ENCODE data around the gene TEX44. TPM values are rescaled to one million over a fixed set of nuclear protein-coding genes. Genes with fewer than 3 reads are reported as not detected.

Gene TEX44
- polyA plus RNA-seq, 10 donors, result not detected

DNA sequence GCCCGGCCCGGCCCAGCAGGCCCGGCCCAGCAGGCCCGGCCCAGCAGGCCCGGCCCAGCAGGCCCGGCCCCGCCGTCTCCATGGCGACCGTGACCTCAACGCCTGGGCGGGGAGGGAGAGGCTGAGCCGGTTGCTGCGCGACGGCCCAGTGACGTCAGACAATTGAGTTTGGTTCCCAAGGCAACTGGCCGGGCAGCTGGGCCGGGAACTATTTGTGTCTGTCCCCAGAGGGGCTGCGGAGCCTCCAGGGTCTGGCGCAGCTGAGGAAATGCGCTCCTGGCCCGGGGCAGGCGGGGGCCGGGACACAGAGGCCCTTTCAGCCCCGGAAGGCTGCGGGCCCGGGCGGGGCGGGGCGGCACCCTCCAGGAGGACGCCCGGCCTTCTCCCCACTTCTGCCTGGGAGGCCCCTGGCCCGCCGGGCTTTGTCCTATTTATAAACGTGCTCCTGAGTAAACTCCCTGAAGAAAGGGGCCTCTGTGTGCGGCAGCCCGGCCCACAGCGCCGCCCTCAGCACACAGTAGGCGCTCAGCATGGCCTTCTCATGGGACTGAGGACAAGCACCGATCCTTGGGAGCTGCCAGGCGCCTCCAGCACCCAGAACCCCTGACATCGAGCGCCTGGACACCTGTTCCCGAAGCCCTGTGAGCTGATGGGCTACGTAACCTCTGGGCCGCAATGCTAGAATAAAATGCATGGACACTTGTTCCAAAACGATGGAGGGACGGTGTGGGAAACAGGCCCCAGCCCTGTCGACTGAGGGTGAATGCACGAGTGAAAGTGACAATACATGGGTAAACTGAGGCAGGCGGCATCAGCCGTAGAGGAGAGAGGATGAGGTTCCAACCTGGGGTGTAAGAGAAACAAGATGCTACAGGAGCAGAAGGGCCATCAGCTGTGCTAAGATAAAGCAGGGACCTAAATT, 12.3 kb downstream of the TEX44 start:
- peak; percentile 98 to 100 (median 99) for DNase-seq

DNA sequence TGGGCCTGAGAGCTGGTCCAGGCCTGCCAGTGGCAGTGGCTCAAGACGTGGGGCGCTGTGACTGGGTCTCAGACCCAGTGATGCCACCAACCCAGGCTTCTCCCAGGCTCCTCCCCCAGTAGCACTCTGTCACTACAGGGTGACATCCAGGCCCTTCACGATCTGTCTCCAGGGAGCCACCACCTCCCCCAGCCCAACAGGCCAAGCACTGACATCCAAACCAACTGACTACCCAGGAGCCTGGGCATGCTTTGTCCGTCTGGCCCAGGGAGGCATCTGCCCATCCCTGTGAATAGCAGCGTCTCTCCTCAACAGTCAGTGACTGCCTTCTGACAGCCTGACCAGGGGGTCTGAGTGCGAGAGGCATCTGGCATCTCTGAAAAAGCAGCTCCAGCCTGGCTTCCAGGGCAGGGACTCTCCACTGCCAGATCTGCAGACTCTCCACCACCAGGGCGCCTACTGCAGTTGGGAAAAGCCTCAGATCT, 13.0 kb downstream of the TEX44 start:
- DNase-seq, result peak in 1 of 3 donors; percentile 59

DNA sequence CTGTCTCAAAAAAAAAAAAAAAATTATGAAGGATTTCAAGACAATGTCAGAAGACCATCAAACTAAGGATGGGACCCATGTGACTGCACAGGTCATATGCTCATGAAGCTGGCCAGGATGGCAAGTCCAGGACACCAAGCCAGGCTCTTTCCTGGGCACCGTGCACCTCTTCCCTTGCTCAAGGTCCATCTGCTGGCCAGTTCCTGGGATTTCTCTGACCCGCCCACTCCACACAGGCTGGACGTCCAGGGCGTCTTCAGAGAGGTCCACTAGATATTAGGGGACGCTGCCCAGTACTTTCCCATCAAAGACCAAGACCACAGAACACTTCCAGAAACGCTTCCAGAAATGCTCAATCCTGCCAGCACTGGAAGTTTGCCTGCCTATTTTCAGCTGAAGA, 14.3 kb downstream of the TEX44 start:
- DNase-seq, result peak in 1 of 3 donors; percentile 15

DNA sequence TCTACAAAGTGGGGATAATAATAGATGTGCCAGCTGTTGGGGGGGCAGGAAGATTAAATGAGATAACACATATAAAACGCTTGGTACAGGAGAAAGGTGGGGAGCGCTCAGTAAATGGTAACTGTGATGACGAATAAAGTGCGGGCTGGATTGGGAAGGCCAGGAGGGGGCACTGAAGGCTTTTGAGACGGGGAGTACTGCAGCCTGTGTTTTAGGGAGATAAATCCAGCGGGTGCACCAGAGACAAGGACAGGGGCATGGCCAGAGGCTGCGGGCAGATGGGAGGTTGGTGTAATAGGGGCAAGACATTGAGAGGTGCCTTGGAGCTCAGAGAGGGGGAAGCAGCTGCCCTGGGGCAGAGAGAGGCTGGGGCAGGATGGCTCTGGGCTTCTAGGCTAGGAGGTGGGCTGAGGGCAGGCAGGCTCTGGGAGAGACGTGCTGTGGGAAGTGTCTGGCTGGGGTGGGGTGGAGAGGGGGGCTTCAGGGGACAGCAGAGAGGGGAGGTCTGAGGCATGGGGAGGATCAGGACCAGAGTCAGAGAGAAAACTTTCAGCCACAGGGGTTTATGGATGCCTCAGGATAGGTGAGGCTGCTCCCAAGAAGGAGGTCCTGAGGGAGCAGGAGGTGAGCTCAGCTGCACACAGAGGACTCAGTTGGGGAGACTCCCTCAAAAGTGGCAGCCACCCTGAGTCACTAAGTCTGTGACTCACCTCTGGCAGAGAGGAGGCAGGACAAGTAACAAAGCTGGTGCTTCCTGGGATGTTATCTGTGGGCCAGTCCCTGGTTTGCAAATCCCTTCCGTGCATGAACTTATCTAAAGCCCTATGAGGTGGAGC, 18.8 kb downstream of the TEX44 start:
- DNase-seq, result peak in 1 of 3 donors; percentile 64

DNA sequence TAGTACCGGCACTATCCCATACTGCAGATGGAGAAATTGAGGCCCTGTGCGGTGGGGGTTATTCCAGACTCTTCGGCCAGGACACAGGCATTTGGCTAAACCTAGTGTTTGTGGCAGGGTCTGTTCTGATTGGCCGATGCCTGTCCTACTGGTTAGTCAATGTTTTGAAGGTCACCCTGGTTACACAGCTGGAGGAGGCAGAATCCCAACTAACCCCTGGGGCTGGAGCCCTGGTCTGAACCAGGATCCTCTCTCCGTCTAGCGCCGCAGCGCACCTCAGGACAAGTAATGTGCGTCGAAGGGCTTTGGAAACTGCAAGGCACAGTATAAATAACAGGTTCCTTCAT, 19.4 kb downstream of the TEX44 start:
- peak in 1 of 3 donors; percentile 72 for DNase-seq

DNA sequence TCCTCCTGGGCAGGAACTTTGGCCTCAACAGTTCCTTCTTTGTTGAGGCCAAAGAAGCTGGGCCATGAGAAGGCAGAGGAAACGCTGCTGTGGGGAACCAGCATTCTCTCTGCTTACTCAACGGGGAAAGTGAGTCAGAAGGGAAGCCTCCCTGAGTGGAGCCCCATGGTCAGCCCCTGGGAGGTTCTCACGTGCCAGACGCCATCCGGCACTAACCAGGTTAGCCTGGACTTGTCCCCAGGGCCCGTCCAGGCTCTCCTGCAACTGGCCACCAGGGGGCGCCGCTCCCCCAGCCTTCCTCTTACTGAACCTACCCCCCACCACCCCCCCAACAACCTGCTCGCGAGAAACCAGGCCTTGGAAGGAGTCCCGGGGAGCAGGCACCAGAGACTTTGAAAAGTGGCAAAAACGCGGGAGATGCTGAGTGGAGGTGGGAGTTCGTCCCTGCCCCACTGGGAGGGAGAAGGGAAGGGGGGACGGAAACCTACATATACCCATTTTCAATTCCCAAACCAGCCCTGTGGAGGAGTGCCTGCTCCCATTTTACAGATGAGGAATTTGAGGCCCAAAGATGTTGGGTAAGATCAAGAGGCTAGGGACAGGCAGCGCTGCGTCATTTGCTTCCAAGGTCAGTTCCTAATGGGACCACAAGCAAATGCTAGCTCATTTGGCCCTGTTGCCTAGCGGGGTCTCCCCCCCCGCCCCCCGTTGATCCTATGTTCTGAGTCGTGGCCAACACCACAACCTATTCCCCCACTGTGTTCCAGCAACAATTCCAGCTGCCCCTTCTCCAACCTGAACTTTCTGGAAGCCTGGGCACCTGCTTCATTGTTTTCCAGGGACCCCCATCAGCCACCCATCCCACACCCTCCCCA, 20.0 kb downstream of the TEX44 start:
- peak; percentile 87 to 95 (median 91) for DNase-seq

DNA sequence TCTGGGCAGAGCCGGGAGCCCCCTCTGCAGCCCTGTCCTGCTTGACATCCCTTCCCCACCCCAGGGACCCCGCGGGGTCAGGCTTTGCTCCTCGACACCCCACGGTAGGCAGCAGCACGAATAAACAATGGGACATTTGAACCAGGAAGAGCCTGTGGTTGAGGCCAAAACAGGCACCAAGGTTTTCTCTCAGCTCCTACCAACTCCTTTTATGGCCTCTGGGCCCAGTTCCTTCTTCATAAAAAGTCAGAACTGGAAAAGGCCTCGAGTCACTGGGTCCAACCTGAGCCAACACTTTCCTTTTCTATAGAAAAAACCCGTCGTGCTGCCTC, 20.6 kb downstream of the TEX44 start:
- no peak for DNase-seq

DNA sequence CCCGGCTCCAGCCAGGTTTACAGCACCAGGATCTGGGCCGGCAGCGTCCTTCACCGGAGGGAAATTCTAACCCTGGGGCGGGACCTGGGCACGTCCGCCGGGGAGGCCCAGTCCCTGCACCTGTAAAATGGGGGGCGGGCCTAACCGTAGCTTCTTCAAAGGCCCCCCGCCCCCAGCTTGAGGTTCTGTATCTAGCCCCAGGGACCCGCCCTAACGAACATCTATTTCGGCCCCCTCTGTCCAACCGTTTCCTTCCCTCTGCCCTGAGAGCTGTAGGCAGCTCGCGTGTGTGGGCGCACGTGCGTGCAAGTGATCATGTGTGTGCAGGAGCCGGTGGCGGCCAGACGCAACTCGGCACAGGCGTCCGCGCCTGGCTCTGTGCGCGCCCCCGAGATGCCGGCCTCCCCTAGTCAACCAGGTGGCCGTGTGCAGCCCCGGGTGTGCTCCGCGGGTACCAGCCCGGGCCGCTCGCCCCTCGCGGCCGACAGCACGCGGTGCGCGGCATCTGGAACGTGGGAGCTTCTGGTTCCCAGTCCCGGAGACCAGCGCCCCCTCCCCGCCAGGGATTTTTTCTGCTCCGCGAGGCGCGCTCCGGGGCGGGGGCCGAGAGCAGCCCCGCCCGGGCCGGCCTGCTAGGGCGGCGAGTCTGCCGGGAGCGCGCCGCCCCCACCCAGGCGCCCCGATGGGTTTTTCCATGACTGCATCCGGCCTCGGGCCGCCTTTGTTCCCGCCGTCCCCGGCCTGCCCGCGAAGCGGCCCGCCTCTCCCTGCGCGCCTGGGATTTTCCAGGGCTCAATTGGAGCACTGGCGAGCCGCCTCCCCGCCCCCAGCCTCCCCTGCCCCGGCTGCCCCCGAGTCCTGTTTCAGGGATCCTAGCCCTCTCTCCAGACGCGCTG, 21.2 kb downstream of the TEX44 start:
- peak; percentile 83 to 95 (median 91) for DNase-seq

DNA sequence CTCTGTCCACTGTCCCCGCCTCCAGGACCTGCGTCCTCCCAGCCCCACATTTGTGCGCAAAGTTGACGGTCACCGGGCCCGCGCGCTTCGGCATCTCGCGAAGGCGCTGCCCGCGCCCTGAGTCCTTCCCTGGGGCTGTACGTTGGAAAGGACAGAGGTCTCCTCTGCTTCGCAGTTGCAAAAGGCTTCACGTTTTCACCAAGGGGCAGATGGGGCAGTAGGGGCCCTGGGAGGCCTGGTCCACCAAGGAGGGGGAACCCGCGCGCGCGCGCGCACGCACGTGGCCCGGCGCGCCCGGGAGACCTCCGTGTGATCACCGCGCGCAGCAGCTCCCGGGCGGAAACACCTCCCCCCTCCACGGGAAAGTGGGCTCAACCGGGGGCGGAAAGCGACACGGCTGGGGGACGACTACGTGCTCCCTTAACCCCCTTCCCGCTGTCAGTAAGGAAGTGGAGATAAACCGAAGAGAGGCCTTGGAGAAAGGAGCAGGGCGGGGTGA, 21.9 kb downstream of the TEX44 start:
- DNase-seq, result peak in 2 of 3 donors; percentile 80 to 89

DNA sequence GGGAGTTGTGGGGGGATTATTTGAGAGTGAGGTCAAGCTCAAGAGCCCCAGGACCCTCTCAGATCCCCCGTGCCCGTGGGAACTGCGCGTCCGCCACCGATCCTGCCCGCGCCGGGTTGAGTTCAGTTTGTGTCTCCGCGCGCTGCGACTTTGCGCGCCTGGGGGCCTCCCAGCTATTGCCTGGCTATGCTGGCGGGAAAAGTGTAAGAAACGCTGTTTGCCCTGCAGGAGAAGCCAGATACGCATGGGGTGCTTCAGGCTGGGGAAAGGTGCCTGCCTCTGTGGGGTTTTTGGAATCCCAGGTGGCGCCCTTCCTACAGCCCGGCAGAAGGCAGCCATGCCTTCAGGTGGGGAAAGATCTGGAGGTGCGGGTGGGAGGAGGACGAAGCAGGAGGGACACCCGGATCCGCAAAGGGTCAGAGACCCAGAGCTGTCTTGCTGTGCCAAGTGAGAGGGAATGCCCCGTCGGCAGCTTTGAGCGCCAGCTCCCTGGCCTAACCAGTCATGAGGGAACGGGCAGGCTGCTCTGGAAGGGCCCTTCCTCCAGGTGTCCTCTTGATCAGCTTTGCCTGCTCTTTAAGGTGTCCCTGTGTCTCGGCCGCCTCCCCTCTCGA, 22.5 kb downstream of the TEX44 start:
- DNase-seq, result no peak

DNA sequence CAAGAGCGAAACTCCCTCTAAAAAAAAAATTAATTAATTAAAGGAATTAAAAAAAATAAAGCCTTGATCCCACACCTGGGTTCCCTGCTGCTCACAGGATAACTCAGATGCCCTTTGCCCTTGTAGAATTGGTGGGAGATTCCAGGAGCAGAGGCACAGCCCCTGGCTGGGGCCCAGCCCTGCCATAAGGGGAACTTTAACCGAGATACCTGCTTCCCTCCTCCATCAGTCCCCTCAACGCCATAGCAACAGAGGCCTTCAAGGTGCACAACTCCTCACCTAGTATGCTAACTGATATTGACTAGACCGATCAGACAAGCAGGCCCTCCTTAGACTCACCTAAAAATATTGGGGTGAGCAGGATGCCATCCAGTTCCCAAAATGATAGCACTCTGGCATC, 23.6 kb downstream of the TEX44 start:
- no peak for DNase-seq

DNA sequence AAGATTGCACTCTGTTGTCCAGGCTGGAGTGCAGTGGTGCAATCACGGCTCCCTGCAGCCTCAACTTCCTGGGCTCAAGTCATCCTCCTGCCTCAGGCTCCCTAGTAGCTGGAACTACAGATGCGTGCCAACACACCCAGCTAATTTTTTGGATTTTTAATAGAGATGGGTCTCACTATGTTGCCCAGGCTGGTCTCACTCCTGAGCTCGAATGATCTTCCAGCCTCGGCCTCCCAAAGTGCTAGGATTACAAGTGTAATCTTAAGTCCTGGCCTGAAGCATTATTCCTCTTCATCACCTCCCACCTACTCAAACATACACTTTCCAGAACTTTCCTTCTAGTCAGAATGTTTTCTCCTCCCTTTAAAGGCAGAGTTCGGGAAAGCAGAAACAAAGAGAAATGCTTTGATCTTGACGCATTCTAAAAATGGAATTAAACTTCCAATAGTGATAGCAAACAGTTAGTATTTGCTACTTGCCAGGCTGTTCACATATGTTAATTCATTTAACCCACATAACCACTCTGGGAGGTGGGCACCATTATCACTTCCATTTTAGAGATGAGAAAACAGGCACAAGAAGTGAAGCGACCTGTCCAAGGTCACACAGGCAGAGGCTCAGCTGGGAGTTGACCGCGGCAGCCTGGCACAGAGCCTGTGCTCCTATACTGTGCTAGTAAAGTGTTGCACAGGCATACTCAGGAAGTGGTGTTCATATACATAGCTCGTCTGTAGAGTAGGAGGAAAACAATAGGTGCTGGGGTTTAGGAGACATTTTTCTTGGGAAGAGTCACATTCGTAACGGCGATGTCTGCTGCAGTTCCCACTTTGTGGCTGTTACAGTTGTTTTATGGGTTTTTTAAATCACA, 24.6 kb downstream of the TEX44 start:
- peak in 1 of 3 donors; percentile 35 for DNase-seq

DNA sequence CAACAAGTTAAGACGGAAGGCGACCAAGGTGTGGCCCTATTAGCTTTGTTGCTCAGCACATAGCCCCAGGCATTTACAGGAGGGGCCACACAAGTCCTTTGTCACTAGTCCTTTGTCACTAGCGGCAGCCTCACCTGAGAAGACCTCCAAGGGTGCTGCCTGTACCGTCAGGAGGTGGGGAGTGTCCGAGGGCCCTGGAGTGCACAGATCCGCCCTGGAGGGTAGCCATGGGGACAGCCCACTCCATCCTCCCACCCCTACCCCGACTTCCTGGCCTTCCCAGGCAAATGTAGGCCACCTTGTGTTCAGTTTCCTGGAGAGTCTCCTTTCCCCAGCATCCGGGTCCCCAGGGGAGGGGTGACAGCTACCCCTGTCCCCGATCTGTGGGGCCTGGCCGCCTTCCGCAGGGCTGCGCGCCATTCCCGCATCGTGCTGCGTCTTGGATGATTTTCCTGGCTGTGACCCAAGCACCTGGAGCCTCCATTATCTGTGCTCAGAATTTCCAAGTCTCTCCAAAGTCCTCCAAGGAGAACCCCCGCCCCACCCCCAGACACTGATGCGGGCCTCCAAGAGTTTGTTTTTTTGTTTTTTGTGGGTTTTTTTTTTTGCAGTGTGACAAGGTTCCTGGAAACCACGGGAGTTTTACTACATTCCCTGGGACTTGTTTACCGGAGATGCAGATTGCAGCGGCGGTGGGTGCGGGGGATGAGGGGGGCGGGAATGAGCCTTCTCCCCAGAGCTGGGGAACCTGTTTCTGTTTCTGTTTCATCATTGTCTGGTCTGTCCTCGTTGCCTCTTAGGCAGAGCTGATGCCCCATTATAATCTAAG, 28.6 kb downstream of the TEX44 start:
- peak in 2 of 3 donors; percentile 76 to 89 for DNase-seq

DNA sequence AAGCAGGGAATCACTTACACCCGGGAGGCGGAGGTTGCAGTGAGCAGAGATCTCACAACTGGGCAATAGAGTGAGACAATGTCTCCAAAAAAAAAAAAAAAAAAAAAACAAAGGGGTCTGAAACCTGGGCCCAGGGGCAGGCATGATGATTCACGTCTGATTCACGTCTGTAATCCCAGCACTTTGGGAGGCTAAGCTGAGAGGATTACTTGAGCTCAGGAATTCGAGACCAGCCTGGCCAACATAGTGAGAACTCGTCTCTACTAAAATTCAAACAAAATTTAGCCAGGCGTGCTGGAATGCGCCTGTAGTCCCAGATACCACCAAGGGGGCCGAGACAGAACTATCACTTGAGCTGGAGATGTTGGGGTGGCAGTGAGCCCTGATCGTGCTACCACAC, 30.3 kb downstream of the TEX44 start:
- DNase-seq, result no peak

DNA sequence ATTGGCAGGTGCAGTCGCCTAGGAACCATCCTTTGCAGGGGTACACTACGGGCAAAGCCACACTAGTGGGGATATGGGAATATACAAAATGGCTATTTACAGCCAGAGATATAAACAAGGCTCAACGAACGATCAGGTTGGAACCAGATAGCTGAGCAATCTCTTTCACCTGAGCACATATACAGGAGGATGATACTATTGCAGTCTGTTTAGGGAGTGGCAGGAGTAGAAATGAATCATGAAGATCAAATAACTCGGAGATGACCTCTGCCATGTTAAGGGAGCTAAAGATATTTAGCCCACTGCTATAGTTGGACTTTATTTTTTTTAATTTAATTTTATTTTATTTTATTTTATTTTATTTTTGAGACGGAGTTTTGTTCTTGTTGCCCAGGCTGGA, 33.8 kb downstream of the TEX44 start:
- no peak for DNase-seq

DNA sequence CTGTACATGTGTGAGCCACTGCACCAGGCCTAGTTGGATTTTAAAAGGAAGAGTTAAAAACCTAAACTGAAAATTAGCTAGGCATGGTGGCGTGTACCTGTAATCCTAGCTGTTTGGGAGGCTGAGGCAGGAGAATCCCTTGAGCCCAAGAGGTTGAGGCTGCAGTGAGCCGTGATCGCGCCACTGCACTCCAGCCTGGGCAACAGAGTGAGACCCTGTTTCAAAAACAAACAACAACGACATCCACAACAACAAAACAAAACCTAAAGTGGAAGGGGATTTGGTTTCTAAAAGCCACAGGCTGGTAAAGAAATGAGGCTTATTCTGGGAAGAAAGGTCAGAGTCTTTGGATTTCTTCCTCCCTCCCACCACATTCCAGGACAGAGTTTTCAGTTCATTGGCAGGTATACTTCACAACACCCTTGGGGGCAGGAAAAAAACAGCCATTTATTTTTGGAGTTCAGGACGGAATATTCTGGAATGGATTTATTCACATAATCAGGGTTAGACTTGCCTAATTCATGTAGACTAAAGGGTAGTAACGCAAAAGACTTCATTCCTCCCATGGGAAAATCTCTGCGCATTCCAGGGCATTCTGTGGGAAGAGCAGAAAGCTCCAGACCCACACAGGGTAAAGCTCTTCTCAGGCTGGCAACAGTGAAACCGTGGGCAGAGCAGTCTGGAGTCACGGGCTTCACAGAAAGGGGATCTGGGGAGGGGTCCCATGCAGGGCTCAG, 34.9 kb downstream of the TEX44 start:
- DNase-seq, result peak in 1 of 3 donors; percentile 62

DNA sequence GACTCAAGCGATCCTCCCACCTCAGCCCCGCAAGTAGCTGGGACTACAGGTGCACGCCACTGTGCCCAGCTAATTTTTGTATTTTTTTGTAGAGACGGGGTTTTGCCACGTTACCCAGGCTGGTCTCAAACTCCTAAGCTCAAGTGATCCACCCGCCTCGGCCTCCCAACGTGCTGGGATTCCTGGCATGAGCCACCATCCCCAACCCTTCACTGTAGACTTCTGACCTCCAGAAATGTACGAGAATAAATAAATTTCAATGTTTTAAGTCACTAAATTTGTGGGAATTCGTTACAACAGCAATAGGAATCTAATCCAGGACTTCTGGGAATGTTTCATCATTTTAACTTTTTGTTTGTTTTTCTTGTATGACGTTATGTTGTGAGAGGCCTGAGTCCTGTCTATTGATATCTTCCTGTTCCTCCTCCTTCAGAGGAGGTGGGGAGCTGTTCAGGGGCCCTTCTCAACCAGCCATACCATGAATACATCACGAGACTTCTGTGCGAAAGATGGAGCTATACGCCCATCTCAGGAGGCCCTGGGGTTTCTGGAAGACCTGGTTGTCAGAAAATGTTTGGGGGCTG, 40.0 kb downstream of the TEX44 start:
- DNase-seq, result peak in 1 of 3 donors; percentile 27

Data from muscle of back (tissue), 11 donors.